Panc1 (cell line): ENCODE results near the gene SRGAP3.

Experiments
- POLR2AphosphoS5 ChIP-seq: IDR thresholded peaks from 2 replicates; pipeline ENCODE4 v1.6.1; 2012; ENCODE audit warnings: mild to moderate bottlenecking, low read depth, low read length, moderate library complexity
- TF ChIP-seq, protein P1 (sequence below): fragments of 450-650 bp; IDR thresholded peaks from 2 replicates; pipeline ENCODE4 v1.5.1; 2017; ENCODE audit warnings: mild to moderate bottlenecking
- TF ChIP-seq, protein P2 (sequence below), 2 experiments: IDR thresholded peaks; 2 replicates each; pipeline ENCODE4 v1.6.1; 2011 to 2012; ENCODE audit warnings: low read depth in 2 of 2, control low read depth in 1 of 2, low read length in 1 of 2, mild to moderate bottlenecking in 1 of 2, moderate library complexity in 1 of 2; ENCODE audit not compliant: insufficient read depth in 1 of 2

- TF ChIP-seq, protein P1, sequence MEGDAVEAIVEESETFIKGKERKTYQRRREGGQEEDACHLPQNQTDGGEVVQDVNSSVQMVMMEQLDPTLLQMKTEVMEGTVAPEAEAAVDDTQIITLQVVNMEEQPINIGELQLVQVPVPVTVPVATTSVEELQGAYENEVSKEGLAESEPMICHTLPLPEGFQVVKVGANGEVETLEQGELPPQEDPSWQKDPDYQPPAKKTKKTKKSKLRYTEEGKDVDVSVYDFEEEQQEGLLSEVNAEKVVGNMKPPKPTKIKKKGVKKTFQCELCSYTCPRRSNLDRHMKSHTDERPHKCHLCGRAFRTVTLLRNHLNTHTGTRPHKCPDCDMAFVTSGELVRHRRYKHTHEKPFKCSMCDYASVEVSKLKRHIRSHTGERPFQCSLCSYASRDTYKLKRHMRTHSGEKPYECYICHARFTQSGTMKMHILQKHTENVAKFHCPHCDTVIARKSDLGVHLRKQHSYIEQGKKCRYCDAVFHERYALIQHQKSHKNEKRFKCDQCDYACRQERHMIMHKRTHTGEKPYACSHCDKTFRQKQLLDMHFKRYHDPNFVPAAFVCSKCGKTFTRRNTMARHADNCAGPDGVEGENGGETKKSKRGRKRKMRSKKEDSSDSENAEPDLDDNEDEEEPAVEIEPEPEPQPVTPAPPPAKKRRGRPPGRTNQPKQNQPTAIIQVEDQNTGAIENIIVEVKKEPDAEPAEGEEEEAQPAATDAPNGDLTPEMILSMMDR, result no peak
- no peak for TF ChIP-seq POLR2AphosphoS5
- TF ChIP-seq, protein P2, sequence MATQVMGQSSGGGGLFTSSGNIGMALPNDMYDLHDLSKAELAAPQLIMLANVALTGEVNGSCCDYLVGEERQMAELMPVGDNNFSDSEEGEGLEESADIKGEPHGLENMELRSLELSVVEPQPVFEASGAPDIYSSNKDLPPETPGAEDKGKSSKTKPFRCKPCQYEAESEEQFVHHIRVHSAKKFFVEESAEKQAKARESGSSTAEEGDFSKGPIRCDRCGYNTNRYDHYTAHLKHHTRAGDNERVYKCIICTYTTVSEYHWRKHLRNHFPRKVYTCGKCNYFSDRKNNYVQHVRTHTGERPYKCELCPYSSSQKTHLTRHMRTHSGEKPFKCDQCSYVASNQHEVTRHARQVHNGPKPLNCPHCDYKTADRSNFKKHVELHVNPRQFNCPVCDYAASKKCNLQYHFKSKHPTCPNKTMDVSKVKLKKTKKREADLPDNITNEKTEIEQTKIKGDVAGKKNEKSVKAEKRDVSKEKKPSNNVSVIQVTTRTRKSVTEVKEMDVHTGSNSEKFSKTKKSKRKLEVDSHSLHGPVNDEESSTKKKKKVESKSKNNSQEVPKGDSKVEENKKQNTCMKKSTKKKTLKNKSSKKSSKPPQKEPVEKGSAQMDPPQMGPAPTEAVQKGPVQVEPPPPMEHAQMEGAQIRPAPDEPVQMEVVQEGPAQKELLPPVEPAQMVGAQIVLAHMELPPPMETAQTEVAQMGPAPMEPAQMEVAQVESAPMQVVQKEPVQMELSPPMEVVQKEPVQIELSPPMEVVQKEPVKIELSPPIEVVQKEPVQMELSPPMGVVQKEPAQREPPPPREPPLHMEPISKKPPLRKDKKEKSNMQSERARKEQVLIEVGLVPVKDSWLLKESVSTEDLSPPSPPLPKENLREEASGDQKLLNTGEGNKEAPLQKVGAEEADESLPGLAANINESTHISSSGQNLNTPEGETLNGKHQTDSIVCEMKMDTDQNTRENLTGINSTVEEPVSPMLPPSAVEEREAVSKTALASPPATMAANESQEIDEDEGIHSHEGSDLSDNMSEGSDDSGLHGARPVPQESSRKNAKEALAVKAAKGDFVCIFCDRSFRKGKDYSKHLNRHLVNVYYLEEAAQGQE (IDR thresholded peaks at IDR 0.05; ENCODE audit: insufficient read depth in 1 of 2, low read depth in 2 of 2, low read length in 1 of 2), result no peak
Measured at GRCh38 chr3:9231937-9232336, 17.5 kb downstream of the SRGAP3 start.
